HepG2 (cell line): ENCODE measurements around the gene SUPT4H1. TPM values are rescaled to one million over a fixed set of nuclear protein-coding genes. Genes with fewer than 3 reads are reported as not detected.

Experiments
- ADNP ChIP-seq: sonication (generic); formaldehyde crosslinking; IDR thresholded peaks from 2 replicates; pipeline ENCODE4 v1.4.0; 2020; ENCODE audit warnings: missing genetic modification reagents
- ATM ChIP-seq: fragments of 450-650 bp; IDR thresholded peaks from 2 replicates; pipeline ENCODE4 v1.7.1; 2017; ENCODE audit warnings: mild to moderate bottlenecking, borderline replicate concordance
- CBX2 ChIP-seq, 2 experiments: fragments of 200-600 bp in 1 of 2; sonication (generic); formaldehyde crosslinking in 1 of 2; IDR thresholded peaks; 2 replicates each; pipeline versions ENCODE4 v1.7.0 to v1.8.1; 2018 to 2022; ENCODE audit warnings: low read depth in 2 of 2, low read length in 1 of 2, mild to moderate bottlenecking in 1 of 2, missing genetic modification reagents in 1 of 2
- GABPA ChIP-seq, 2 experiments: IDR thresholded peaks; 2 replicates each; pipeline ENCODE4 v1.6.1; 2011 to 2016; ENCODE audit warnings: low read depth in 2 of 2, low read length in 1 of 2, missing biosample characterization in 1 of 2, missing genetic modification characterization in 1 of 2
- HIVEP1 ChIP-seq: sonication (generic); formaldehyde crosslinking; IDR thresholded peaks from 2 replicates; pipeline ENCODE4 v1.4.0; 2020; ENCODE audit warnings: mild to moderate bottlenecking, missing genetic modification reagents
- NBN ChIP-seq: fragments of 450-650 bp; conservative IDR thresholded peaks from 2 replicates; pipeline ENCODE4 v1.6.1; 2017
- SMYD3 ChIP-seq: sonication (generic); formaldehyde crosslinking; IDR thresholded peaks from 2 replicates; pipeline ENCODE4 v1.8.1; 2023; ENCODE audit warnings: mild to moderate bottlenecking, missing genetic modification reagents
- ZNF253 ChIP-seq: sonication (generic); formaldehyde crosslinking; IDR thresholded peaks from 2 replicates; pipeline ENCODE4 v1.8.0; 2022; ENCODE audit warnings: mild to moderate bottlenecking, missing genetic modification reagents, borderline replicate concordance
- ZNF569 ChIP-seq: sonication (generic); formaldehyde crosslinking; IDR thresholded peaks from 2 replicates; pipeline ENCODE4 v1.5.0; 2020; ENCODE audit warnings: mild to moderate bottlenecking, missing genetic modification reagents, moderate library complexity, borderline replicate concordance
- polyA plus RNA-seq, 8 experiments: library from polyadenylated mRNA; depleted of rRNA in 3 of 8; stranded (reverse) in 7 of 8; unstranded in 1 of 8; fragments of >200 nt; fragmentation: Illumina TruSeq in 4 of 8; extraction: Trizol in 4 of 8; gene quantifications; 2 replicates each; pipeline versions ENCODE4 v1.2.1 to v1.2.3, GENCODE V29; 2011 to 2016; ENCODE audit warnings: low read depth in 4 of 8, missing spikeins in 1 of 8, mixed read lengths in 1 of 8; ENCODE audit not compliant: insufficient read depth in 1 of 8
- total RNA-seq, 5 experiments: library from RNA; depleted of rRNA; stranded (reverse); fragments of >200 nt; fragmentation: Illumina TruSeq; extraction: Trizol; gene quantifications; 2 replicates each; pipeline ENCODE4 v1.2.3, GENCODE V29; 2016; ENCODE audit warnings: low read depth in 1 of 5
- TF ChIP-seq, protein P1 (sequence below): sonication (generic); formaldehyde crosslinking; IDR thresholded peaks from 2 replicates; pipeline ENCODE4 v1.4.0; 2020; ENCODE audit warnings: missing genetic modification reagents, low read depth, mild to moderate bottlenecking, borderline replicate concordance
- TF ChIP-seq, protein P2 (sequence below): sonication (generic); formaldehyde crosslinking; IDR thresholded peaks from 2 replicates; pipeline ENCODE4 v1.8.0; 2022; ENCODE audit warnings: low read depth, missing genetic modification reagents
- TF ChIP-seq, protein P3 (sequence below): sonication (generic); formaldehyde crosslinking; IDR thresholded peaks from one replicate; pipeline ENCODE4 v1.5.1; 2020; ENCODE audit warnings: mild to moderate bottlenecking, missing genetic modification reagents; ENCODE audit errors: not compliant biosample characterization
- TF ChIP-seq, protein P4 (sequence below): sonication (generic); formaldehyde crosslinking; IDR thresholded peaks from 2 replicates; pipeline ENCODE4 v1.5.1; 2020; ENCODE audit warnings: mild to moderate bottlenecking, missing genetic modification reagents, moderate library complexity
- TF ChIP-seq, protein P5 (sequence below): sonication (generic); formaldehyde crosslinking; IDR thresholded peaks from 2 replicates; pipeline ENCODE4 v1.5.0; 2020; ENCODE audit warnings: missing genetic modification reagents

The SUPT4H1 gene
- total and polyA plus RNA-seq, 2 of the 13 experiments (the other 11 are each of a cell fraction or from before 2014, with no cell fraction given), result 155 to 244 TPM

DNA sequence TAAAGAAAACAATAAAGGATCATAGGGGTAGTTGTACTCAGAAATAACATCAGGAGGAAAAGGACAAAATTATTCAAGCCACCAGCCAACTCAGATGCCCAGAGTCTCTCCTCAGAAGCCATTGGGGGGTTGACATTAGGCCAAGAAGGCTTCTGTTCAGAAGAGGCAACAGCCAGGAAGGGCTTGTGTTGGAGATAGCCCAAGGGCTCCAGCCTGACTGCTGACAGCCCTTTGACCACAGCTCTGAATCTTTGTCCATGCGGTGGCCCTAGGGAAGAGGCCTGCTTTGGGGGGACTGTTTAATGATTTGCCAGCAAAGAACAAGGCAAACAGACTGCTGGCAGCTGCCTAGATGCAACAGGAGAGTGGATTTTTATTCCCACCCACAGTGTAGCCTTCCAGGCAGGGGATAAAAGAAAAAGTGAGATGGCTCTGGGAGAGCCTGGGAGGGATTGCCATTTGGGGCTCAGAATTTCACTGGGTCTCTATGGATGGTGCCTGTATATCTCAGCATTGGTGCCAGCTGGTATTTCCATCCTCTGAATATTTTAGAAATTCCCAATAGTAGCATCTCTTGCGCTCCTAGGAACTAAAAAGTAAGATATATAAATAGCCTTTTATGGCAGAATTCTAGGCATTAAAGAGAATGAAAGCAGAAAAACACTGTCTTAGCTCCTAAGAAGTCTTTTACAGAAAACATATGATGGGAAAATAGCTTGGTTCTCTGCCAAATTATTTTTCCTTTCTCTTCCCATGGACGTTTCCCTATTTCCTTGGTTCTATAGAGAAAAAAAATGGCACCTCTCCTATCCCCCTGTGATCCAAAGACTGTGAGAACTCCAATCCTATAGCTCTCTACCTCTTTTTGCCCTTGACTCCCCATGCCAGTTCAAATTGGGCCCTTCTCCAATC, 29.4 kb upstream of the SUPT4H1 start (continued):
- TF ChIP-seq, protein P1, sequence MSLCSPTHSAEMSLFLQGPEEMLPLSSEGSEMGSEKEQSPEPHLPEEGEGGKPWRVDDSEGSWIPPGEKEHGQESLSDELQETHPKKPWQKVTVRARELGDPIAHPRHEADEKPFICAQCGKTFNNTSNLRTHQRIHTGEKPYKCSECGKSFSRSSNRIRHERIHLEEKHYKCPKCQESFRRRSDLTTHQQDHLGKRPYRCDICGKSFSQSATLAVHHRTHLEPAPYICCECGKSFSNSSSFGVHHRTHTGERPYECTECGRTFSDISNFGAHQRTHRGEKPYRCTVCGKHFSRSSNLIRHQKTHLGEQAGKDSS (CRISPR knock-in tag), result peak; percentile 69; the same call in 1 of the 2 replicates
- TF ChIP-seq ATM (no peak), NBN (no peak), GABPA (IDR thresholded peaks at IDR 0.05; ENCODE audit: low read depth, low read length) (no peak), GABPA (CRISPR knock-in tag; IDR thresholded peaks at IDR 0.05; ENCODE audit: low read depth) (peak; percentile 69), ZNF253 (no peak), HIVEP1 (CRISPR knock-in tag) (no peak), SMYD3 (CRISPR knock-in tag) (no peak), ADNP (CRISPR knock-in tag) (no peak), ZNF569 (CRISPR knock-in tag) (0 out of 2 replicates have a peak, but pooled peaks have one; percentile 34), CBX2 (IDR thresholded peaks at IDR 0.05; ENCODE audit: low read depth, low read length) (no peak), CBX2 (CRISPR knock-in tag; IDR thresholded peaks at IDR 0.05; ENCODE audit: low read depth) (no peak)
- TF ChIP-seq, protein P2, sequence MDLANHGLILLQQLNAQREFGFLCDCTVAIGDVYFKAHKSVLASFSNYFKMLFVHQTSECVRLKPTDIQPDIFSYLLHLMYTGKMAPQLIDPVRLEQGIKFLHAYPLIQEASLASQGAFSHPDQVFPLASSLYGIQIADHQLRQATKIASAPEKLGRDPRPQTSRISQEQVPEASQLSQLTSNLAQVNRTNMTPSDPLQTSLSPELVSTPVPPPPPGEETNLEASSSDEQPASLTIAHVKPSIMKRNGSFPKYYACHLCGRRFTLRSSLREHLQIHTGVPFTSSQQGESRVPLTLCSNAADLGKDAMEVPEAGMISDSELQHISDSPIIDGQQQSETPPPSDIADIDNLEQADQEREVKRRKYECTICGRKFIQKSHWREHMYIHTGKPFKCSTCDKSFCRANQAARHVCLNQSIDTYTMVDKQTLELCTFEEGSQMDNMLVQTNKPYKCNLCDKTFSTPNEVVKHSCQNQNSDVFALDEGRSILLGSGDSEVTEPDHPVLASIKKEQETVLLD (CRISPR knock-in tag), result no peak
- TF ChIP-seq, protein P3, sequence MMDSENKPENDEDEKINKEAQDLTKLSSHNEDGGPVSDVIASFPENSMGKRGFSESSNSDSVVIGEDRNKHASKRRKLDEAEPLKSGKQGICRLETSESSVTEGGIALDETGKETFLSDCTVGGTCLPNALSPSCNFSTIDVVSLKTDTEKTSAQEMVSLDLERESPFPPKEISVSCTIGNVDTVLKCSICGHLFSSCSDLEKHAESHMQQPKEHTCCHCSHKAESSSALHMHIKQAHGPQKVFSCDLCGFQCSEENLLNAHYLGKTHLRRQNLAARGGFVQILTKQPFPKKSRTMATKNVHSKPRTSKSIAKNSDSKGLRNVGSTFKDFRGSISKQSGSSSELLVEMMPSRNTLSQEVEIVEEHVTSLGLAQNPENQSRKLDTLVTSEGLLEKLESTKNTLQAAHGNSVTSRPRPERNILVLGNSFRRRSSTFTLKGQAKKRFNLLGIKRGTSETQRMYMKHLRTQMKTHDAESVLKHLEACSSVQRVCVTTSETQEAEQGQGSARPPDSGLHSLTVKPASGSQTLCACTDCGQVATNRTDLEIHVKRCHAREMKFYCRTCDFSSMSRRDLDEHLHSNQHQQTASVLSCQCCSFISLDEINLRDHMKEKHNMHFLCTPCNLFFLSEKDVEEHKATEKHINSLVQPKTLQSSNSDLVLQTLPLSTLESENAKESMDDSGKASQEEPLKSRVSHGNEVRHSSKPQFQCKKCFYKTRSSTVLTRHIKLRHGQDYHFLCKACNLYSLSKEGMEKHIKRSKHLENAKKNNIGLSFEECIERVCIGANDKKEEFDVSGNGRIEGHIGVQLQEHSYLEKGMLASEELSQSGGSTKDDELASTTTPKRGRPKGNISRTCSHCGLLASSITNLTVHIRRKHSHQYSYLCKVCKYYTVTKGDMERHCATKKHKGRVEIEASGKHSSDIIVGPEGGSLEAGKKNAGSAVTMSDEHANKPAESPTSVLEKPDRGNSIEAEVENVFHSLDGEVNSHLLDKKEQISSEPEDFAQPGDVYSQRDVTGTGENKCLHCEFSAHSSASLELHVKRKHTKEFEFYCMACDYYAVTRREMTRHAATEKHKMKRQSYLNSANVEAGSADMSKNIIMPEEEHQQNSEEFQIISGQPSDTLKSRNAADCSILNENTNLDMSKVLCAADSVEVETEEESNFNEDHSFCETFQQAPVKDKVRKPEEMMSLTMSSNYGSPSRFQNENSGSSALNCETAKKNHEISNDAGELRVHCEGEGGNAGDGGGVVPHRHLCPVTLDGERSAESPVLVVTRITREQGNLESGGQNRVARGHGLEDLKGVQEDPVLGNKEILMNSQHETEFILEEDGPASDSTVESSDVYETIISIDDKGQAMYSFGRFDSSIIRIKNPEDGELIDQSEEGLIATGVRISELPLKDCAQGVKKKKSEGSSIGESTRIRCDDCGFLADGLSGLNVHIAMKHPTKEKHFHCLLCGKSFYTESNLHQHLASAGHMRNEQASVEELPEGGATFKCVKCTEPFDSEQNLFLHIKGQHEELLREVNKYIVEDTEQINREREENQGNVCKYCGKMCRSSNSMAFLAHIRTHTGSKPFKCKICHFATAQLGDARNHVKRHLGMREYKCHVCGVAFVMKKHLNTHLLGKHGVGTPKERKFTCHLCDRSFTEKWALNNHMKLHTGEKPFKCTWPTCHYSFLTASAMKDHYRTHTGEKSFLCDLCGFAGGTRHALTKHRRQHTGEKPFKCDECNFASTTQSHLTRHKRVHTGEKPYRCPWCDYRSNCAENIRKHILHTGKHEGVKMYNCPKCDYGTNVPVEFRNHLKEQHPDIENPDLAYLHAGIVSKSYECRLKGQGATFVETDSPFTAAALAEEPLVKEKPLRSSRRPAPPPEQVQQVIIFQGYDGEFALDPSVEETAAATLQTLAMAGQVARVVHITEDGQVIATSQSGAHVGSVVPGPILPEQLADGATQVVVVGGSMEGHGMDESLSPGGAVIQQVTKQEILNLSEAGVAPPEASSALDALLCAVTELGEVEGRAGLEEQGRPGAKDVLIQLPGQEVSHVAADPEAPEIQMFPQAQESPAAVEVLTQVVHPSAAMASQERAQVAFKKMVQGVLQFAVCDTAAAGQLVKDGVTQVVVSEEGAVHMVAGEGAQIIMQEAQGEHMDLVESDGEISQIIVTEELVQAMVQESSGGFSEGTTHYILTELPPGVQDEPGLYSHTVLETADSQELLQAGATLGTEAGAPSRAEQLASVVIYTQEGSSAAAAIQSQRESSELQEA (CRISPR knock-in tag), result no peak
- TF ChIP-seq, protein P4, sequence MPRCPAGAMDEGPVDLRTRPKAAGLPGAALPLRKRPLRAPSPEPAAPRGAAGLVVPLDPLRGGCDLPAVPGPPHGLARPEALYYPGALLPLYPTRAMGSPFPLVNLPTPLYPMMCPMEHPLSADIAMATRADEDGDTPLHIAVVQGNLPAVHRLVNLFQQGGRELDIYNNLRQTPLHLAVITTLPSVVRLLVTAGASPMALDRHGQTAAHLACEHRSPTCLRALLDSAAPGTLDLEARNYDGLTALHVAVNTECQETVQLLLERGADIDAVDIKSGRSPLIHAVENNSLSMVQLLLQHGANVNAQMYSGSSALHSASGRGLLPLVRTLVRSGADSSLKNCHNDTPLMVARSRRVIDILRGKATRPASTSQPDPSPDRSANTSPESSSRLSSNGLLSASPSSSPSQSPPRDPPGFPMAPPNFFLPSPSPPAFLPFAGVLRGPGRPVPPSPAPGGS (CRISPR knock-in tag), result peak; percentile 52; the same call in 1 of the 2 replicates
- TF ChIP-seq, protein P5, sequence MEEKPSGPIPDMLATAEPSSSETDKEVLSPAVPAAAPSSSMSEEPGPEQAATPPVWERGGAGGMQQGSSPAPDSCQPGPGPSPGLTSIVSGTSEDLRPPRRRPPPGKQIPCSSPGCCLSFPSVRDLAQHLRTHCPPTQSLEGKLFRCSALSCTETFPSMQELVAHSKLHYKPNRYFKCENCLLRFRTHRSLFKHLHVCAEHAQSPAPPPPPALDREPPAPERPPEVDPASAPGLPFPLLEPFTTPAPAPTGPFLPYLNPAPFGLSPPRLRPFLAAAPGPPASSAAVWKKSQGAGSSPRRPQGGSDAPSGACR (CRISPR knock-in tag), result no peak; the same call in 1 of the 2 replicates
